Measurements from ENCODE around the gene ANTXR1. TPM values are rescaled to one million over a fixed set of nuclear protein-coding genes. Genes with fewer than 3 reads are reported as not detected.

ANTXR1 gene
- total and polyA plus RNA-seq, 9 of the 15 experiments (the other 6 are each of a cell fraction or from before 2014, with no cell fraction given): 0.07 to 1.00 (median 0.54) TPM

GRCh38 chr2:69103419-69103818 is 90.4 kb downstream of the ANTXR1 start:
- Histone ChIP-seq H3K9me1 (ENCODE audit: control insufficient read depth, insufficient read depth, low read length) (no peaks in the 10 kb centered on the region), H3K4me1 (replicated peaks in 1 of 2; ENCODE audit: control insufficient read depth in 2 of 2, insufficient read depth in 2 of 2, low read length in 2 of 2) (no peaks in the 10 kb centered on the region), H3K79me2 (ENCODE audit: control insufficient read depth, insufficient read depth, low read length) (no peaks in the 10 kb centered on the region), H3K36me3 (ENCODE audit: control insufficient read depth, insufficient read depth, low read length) (no peaks in the 10 kb centered on the region), H4K20me1 (replicated peaks; ENCODE audit: control insufficient read depth, insufficient read depth, low read length) (no peaks in the 10 kb centered on the region), H3K27me3 (ENCODE audit: control insufficient read depth in 2 of 2, insufficient read depth in 2 of 2, low read length in 2 of 2) (peaks cover 0 to 12% of the 10 kb centered on the region in 2 experiments; a peak in 2 of 5 replicates), H3K27ac (ENCODE audit: extremely low read depth, low read depth, low read length) (no peak overlapping the region), H3K9me3 (replicated peaks; ENCODE audit: control insufficient read depth, insufficient read depth, low read depth, low read length) (no peaks in the 10 kb centered on the region), H3K4me2 (ENCODE audit: insufficient read depth, low read length) (no peak overlapping the region), H3K9ac (ENCODE audit: insufficient read depth in 1 of 2, low read depth in 2 of 2, low read length in 2 of 2) (no peak overlapping the region), H2AFZ (ENCODE audit: low read depth, low read length) (no peak overlapping the region), H3K4me3 (no peak overlapping the region)
- POLR2A ChIA-PET: interaction anchor here (1.4 kb wide), 1 partner anchor 11 kb away, joined by 3 read pairs; no protein-coding TSS in a partner anchor
- FAIRE-seq: no peak
- no TSS peak for BruUV-seq (replicated peaks)
- in situ Hi-C loops (cut with MboI) (no loop called here), intact Hi-C loops (cut with micrococcal nuclease) (no loop called here)
- DNase-seq (ENCODE audit: extremely low read depth in 1 of 4, low spot score in 3 of 4): no peak
- CTCF ChIA-PET (ENCODE audit: low intra/inter-chr PET ratio): no interaction called here
- ATAC-seq: no peak
- 6% methylated on average over 5 of the region's 5 CpGs for WGBS (ENCODE audit: insufficient coverage, low coverage, missing lambda C conversion rate)
- TF ChIP-seq ZNF133 (CRISPR knock-in tag; IDR thresholded peaks at IDR 0.05): no peak
- no peak for TF ChIP-seq RNF219 (CRISPR knock-in tag; IDR thresholded peaks at IDR 0.05)
- TF ChIP-seq, protein P1, sequence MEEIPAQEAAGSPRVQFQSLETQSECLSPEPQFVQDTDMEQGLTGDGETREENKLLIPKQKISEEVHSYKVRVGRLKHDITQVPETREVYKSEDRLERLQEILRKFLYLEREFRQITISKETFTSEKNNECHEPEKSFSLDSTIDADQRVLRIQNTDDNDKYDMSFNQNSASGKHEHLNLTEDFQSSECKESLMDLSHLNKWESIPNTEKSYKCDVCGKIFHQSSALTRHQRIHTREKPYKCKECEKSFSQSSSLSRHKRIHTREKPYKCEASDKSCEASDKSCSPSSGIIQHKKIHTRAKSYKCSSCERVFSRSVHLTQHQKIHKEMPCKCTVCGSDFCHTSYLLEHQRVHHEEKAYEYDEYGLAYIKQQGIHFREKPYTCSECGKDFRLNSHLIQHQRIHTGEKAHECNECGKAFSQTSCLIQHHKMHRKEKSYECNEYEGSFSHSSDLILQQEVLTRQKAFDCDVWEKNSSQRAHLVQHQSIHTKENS (CRISPR knock-in tag; IDR thresholded peaks at IDR 0.05): no peak
- no peak for TF ChIP-seq ZFPM2 (CRISPR knock-in tag; IDR thresholded peaks at IDR 0.05)
- TF ChIP-seq SAFB2 (IDR thresholded peaks at IDR 0.05; ENCODE audit: borderline replicate concordance, low read depth, low read length, severe bottlenecking): no peak
- TF ChIP-seq FOSL1 (tag; conservative IDR thresholded peaks at IDR 0.05): no peak
- TF ChIP-seq MAZ (CRISPR knock-in tag; conservative IDR thresholded peaks at IDR 0.05 in 1 of 2, IDR thresholded peaks at IDR 0.05 in 1 of 2): no peak
- TF ChIP-seq ZNF311 (CRISPR knock-in tag; IDR thresholded peaks at IDR 0.05): no peak
- no peak for TF ChIP-seq HMGN3 (IDR thresholded peaks at IDR 0.05; ENCODE audit: borderline replicate concordance, extremely low read depth, insufficient read length, low read depth, low read length)
- TF ChIP-seq ZNF280B (CRISPR knock-in tag; IDR thresholded peaks at IDR 0.05): no peak
- no peak for TF ChIP-seq MBD1 (CRISPR knock-in tag; IDR thresholded peaks at IDR 0.05)
- TF ChIP-seq E2F1 (CRISPR knock-in tag; IDR thresholded peaks at IDR 0.05): no peak
- no peak for TF ChIP-seq STAT5B (CRISPR knock-in tag; IDR thresholded peaks at IDR 0.05)
- TF ChIP-seq ZFP36 (IDR thresholded peaks at IDR 0.05; ENCODE audit: low read depth, low read length, partially characterized antibody): no peak
- TF ChIP-seq HNRNPUL1 (IDR thresholded peaks at IDR 0.05; ENCODE audit: low read length): no peak
